ENCODE results near the gene CASZ1. TPM values are rescaled to one million over a fixed set of nuclear protein-coding genes. Genes with fewer than 3 reads are reported as not detected.

CASZ1 gene
- total and polyA plus RNA-seq, 12 donors: 19.5 to 79.8 (median 64.7) TPM

DNA sequence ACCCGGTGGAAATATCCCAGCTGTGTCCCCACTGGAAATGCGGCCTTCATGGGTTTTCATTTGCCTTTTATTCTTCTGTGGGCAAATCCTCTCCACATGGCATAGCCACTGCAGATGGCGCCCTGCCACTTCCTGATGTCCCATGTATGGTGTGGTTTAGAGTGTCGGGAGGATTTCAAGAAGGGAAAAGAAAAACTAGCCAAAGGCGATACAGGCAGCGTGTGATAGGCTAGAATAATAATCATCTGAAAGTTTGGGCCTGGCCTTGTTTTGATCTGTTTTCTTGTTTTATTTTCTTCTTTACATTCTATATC lies 198.1 kb downstream of the CASZ1 start:
- peaks cover 0 to 38% (median 10%) of the 10 kb centered on the region in 9 donors for H3K4me1 ChIP-seq
- intact Hi-C loops (cut with DNase I): no loop called here
- H3K4me3 ChIP-seq: no peak overlapping the region
- no peaks in the 10 kb centered on the region for H3K9me3 ChIP-seq
- no peaks in the 10 kb centered on the region for H3K27me3 ChIP-seq
- no peak for ATAC-seq
- no peak for DNase-seq
- H3K36me3 ChIP-seq: peaks cover 0 to 29% (median 0%) of the 10 kb centered on the region in 9 donors
- TF ChIP-seq, protein P1, sequence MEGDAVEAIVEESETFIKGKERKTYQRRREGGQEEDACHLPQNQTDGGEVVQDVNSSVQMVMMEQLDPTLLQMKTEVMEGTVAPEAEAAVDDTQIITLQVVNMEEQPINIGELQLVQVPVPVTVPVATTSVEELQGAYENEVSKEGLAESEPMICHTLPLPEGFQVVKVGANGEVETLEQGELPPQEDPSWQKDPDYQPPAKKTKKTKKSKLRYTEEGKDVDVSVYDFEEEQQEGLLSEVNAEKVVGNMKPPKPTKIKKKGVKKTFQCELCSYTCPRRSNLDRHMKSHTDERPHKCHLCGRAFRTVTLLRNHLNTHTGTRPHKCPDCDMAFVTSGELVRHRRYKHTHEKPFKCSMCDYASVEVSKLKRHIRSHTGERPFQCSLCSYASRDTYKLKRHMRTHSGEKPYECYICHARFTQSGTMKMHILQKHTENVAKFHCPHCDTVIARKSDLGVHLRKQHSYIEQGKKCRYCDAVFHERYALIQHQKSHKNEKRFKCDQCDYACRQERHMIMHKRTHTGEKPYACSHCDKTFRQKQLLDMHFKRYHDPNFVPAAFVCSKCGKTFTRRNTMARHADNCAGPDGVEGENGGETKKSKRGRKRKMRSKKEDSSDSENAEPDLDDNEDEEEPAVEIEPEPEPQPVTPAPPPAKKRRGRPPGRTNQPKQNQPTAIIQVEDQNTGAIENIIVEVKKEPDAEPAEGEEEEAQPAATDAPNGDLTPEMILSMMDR (IDR thresholded peaks at IDR 0.05): no peak
- 79% methylated on average over 6 of the region's 6 CpGs for WGBS, 2 donors
- no peak overlapping the region for H3K27ac ChIP-seq

DNA sequence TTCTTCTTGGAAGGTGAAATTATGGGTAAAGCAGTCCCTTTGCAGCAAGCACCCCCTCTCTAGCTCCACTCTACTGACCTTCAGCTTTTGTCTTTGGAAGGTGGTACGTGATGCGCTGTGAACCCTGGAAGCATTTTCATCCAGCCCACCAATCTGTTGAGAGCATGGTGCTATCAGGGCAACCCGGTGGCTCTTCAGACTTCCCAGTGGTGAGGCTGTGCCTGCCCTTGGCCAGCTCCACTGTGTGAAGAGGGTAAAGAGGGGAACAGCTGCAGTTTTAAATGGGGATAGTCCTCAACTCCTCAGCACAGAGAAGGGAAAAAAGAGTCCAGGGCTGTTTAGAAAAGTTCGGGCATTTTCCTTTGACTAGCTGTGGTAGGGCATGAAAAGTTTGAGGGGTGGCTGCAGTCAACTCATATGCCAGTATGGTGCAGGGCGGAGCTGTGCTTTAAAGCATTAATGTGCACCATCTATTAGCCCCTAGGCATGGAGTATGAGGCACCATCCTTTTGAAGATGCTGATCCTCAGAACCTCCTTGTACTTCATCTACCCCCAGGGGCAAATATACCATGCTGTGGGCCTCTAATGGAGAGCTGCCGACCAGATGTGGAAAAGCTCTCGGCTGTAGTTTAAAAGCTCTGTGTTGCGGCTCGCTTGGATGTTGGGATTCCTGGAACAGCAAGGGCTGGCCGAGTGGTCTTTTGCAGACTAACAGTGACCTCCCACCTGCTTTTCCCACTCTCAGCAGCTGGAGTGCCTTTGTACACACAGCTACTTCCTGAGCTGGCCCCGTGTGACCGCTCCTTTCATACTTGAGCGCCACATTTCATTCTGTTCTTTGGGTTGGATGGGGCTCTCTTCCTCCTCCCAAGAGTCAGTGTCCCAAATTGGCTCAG lies 198.7 kb downstream of the CASZ1 start:
- H3K9me3 ChIP-seq: no peaks in the 10 kb centered on the region
- H3K36me3 ChIP-seq: peaks cover 0 to 29% (median 0%) of the 10 kb centered on the region in 9 donors
- no peaks in the 10 kb centered on the region for H3K27me3 ChIP-seq
- no peak overlapping the region for H3K27ac ChIP-seq
- TF ChIP-seq, protein P1 (IDR thresholded peaks at IDR 0.05): no peak
- ATAC-seq (peak in 3 of 8 donors; percentile 28 to 30 (median 30)), DNase-seq (no peak)
- peaks cover 0 to 40% (median 10%) of the 10 kb centered on the region in 9 donors for H3K4me1 ChIP-seq
- WGBS, 2 donors: 89 to 90% methylated on average over 13 of the region's 13 CpGs
- H3K4me3 ChIP-seq: no peak overlapping the region
- intact Hi-C loops (cut with DNase I): no loop called here

DNA sequence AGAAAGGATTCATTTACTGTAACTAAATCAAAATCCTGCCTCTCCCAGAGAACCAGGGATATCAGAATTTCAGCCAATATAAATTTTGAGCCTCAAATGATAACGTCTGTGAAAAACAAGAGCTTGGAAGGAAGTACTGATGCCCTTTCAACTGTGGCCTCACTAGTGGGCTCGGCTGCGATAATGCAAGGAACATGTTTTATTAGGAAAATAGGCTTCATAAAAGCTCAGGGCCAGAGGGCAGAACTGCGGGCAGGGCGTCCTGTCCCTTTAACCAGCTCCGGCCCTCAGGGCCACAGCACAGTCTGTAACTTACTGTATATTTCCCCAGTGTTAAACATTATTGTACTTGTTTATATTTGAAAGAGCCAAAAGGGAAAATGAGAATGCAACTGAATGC lies 199.7 kb downstream of the CASZ1 start:
- Histone ChIP-seq H3K27ac (no peak overlapping the region), H3K4me1 (peaks cover 0 to 48% (median 10%) of the 10 kb centered on the region in 9 donors), H3K27me3 (no peaks in the 10 kb centered on the region), H3K4me3 (no peak overlapping the region), H3K9me3 (no peaks in the 10 kb centered on the region), H3K36me3 (peaks cover 0 to 26% (median 0%) of the 10 kb centered on the region in 9 donors)
- DNase-seq (no peak), ATAC-seq (no peak)
- 74 to 83% methylated on average over 6 of the region's 6 CpGs for WGBS, 2 donors
- intact Hi-C loops (cut with DNase I): no loop called here
- TF ChIP-seq, protein P1 (IDR thresholded peaks at IDR 0.05): no peak

DNA sequence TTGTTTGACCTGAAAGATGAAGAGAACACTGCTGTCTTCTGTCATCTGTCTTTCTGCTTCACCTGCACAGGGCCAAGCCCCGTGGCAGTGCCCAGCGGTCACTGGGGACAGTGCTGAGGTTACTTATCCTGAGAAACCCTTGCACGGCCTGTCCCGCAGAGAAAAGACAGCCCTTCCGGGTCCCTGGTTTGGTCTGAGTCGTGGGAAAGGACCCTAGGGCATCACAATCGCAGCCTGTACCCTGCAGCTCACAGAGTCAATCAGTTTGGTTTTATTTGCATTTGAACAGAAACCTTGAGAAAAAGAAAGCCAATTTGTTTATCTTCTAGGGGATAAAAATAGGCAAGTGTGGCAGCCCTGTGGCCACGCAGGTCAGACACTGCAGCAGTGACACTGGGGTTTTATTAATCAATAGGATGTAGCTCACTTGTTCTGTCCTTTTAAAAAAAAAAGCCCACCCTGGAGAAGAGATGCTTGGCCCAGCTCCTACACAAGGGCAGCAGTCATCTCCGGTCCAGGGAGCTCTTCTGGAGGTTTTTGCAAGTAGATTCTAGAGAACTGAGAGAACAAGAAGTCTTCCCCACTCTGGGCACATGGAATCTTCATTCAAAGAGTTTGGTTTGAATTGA lies 201.7 kb downstream of the CASZ1 start:
- peaks cover 0 to 10% (median 0%) of the 10 kb centered on the region in 9 donors for H3K36me3 ChIP-seq
- 56 to 58% methylated on average over 9 of the region's 9 CpGs for WGBS, 2 donors
- H3K4me3 ChIP-seq: no peak overlapping the region
- H3K9me3 ChIP-seq: no peaks in the 10 kb centered on the region
- DNase-seq: no peak
- no peaks in the 10 kb centered on the region for H3K27me3 ChIP-seq
- TF ChIP-seq, protein P1 (IDR thresholded peaks at IDR 0.05): no peak
- H3K27ac ChIP-seq: peak overlapping the region in 2 of 10 donors; percentile 13 to 15
- intact Hi-C loops (cut with DNase I): no loop called here
- peaks cover 0 to 50% (median 10%) of the 10 kb centered on the region in 9 donors for H3K4me1 ChIP-seq
- ATAC-seq: peak in 6 of 8 donors; percentile 46 to 77 (median 66)
